Kidney capillary endothelial cell (primary cell): ENCODE data around the gene ZNG1E.
"Not testable (repeated sequence)": the region's sequence is repeated elsewhere in the genome, so short reads cannot be mapped to it uniquely, and the experiment has no call there.

ENCODE experiments used
- DNase-seq: peaks from one replicate; pipeline ENCODE4 v3.0.0-alpha.2; 2018; ENCODE audit warnings: low spot score

The ZNG1E gene

GRCh38 chr9:65675589-65676021, at the start of gene ZNG1E:
ZNG1E (plus strand) TSS chr9:65675928; CDS start chr9:65675977, 49 bp downstream.
- not testable (repeated sequence) for DNase-seq

GRCh38 chr9:65673579-65673978, 2.1 kb upstream of the ZNG1E start:
- DNase-seq = not testable (repeated sequence)

GRCh38 chr9:65675018-65675417, 710 bp upstream of the ZNG1E start:
- DNase-seq = peak; percentile 53

- not testable (repeated sequence) for DNase-seq
Measured at GRCh38 chr9:65676389-65676788, 661 bp downstream of the ZNG1E start.

- DNase-seq = not testable (repeated sequence)
Measured at GRCh38 chr9:65678533-65678932, 2.8 kb downstream of the ZNG1E start.

- not testable (repeated sequence) for DNase-seq
Measured at GRCh38 chr9:65703550-65703949, 27.8 kb downstream of the ZNG1E start.

- DNase-seq = not testable (repeated sequence)
Measured at GRCh38 chr9:65714445-65714844, 38.7 kb downstream of the ZNG1E start.

GRCh38 chr9:65737096-65737564, 61.4 kb downstream of the ZNG1E start, which contains the start of gene FOXD4L4:
FOXD4L4 (plus strand) TSS chr9:65737146; CDS start chr9:65737146, 0 bp downstream.
- DNase-seq = not testable (repeated sequence)

- not testable (repeated sequence) for DNase-seq
Measured at GRCh38 chr9:65738133-65738532, 62.4 kb downstream of the ZNG1E start.
